IMR-90 (cell line): ENCODE results near the gene SPHK2. TPM values are rescaled to one million over a fixed set of nuclear protein-coding genes. Genes with fewer than 3 reads are reported as not detected.
A peak's percentile ranks its signal among the peaks of the same experiment; 100 is the strongest.

Source experiments
- ATAC-seq: fragments of 200-7000 bp; cut with Tn5 transposase; 2 replicates; pipeline ENCODE4 v1.9.1; 2020; ENCODE audit warnings: low read depth, mild to moderate bottlenecking, moderate library complexity
- BruUV-seq: library from RNA; stranded (reverse); fragments of 400-500 nt; replicated peaks from 2 replicates; lab custom pipeline; 2021; lab: Mats Ljungman, UMichigan
- CTCF ChIA-PET: fragments of 300-600 bp; formaldehyde crosslinking; extraction: SDS; loops from one replicate; lab custom pipeline; 2021; ENCODE audit warnings: antibody characterized with exemption; lab: Yijun Ruan, JAX
- POLR2A ChIA-PET: fragments of 300-600 bp; sonication (Branson Sonifier 250); formaldehyde crosslinking; loops from one replicate; lab custom pipeline; 2022; ENCODE audit warnings: antibody characterized with exemption; ENCODE audit not compliant: unreplicated experiment; lab: Charles Lee
- DNase-seq: peaks from one replicate; pipeline ENCODE4 v3.0.0; 2013
- H2AFZ ChIP-seq: replicated peaks from 2 replicates; pipeline ENCODE3; 2013; ENCODE audit warnings: low read length, mild to moderate bottlenecking; ENCODE audit not compliant: poor library complexity
- H2AK5ac ChIP-seq: 2 replicates; pipeline ENCODE4 v1.6.1; 2013; ENCODE audit warnings: low read depth, low read length, inconsistent platforms
- H2AK9ac ChIP-seq: replicated peaks from 2 replicates; pipeline ENCODE3; 2013; ENCODE audit warnings: mild to moderate bottlenecking, low read depth, low read length, moderate library complexity; ENCODE audit not compliant: poor library complexity
- H2BK120ac ChIP-seq: 2 replicates; pipeline ENCODE4 v1.6.1; 2013; ENCODE audit warnings: low read depth, low read length, inconsistent platforms
- H2BK15ac ChIP-seq: 3 replicates; pipeline ENCODE4 v1.6.1; 2013; ENCODE audit warnings: low read depth, low read length, inconsistent platforms
- H2BK20ac ChIP-seq: 2 replicates; pipeline ENCODE4 v1.6.1; 2013; ENCODE audit warnings: low read depth, mild to moderate bottlenecking, inconsistent platforms, low read length, moderate library complexity
- H2BK5ac ChIP-seq: 2 replicates; pipeline ENCODE4 v1.6.1; 2013; ENCODE audit warnings: mild to moderate bottlenecking, low read depth, low read length, inconsistent platforms; ENCODE audit not compliant: poor library complexity, severe bottlenecking
- H3K14ac ChIP-seq: replicated peaks from 2 replicates; pipeline ENCODE4 v1.6.1; 2013; ENCODE audit warnings: low read depth, low read length, inconsistent platforms
- H3K18ac ChIP-seq: 2 replicates; pipeline ENCODE4 v1.6.1; 2013; ENCODE audit warnings: low read depth, low read length, control low read depth
- H3K23ac ChIP-seq: 2 replicates; pipeline ENCODE4 v1.6.1; 2013; ENCODE audit warnings: low read depth, low read length, inconsistent platforms
- H3K27ac ChIP-seq: 2 replicates; pipeline ENCODE4 v1.5.1; 2013; ENCODE audit warnings: mild to moderate bottlenecking, control low read depth, low read length; ENCODE audit not compliant: insufficient read depth
- H3K27me3 ChIP-seq: 2 replicates; pipeline ENCODE4 v1.6.1; 2013; ENCODE audit warnings: low read length; ENCODE audit not compliant: control insufficient read depth, insufficient read depth
- H3K36me3 ChIP-seq: 2 replicates; pipeline ENCODE4 v1.6.1; 2013; ENCODE audit warnings: low read length, mixed read lengths; ENCODE audit not compliant: control insufficient read depth, insufficient read depth
- H3K4ac ChIP-seq: 2 replicates; pipeline ENCODE4 v1.6.1; 2013; ENCODE audit warnings: low read depth, low read length, inconsistent platforms
- H3K4me1 ChIP-seq: 2 replicates; pipeline ENCODE4 v1.6.1; 2013; ENCODE audit warnings: low read length, mixed read lengths; ENCODE audit not compliant: control insufficient read depth, insufficient read depth
- H3K4me2 ChIP-seq: 2 replicates; pipeline ENCODE4 v1.6.1; 2013; ENCODE audit warnings: low read depth, mild to moderate bottlenecking, control low read depth, low read length, moderate library complexity
- H3K4me3 ChIP-seq: 2 replicates; pipeline ENCODE4 v1.5.1; 2013; ENCODE audit warnings: low read depth, mild to moderate bottlenecking, control low read depth, low read length, moderate library complexity; ENCODE audit not compliant: insufficient read depth
- H3K56ac ChIP-seq: 2 replicates; pipeline ENCODE4 v1.6.1; 2013; ENCODE audit warnings: low read length, inconsistent platforms; ENCODE audit not compliant: insufficient read depth; ENCODE audit errors: extremely low read depth
- H3K79me1 ChIP-seq, 2 experiments: 2 replicates each; pipeline ENCODE4 v1.6.1; 2013; ENCODE audit warnings: low read length in 2 of 2, inconsistent platforms in 1 of 2, low read depth in 1 of 2
- H3K9ac ChIP-seq: 2 replicates; pipeline ENCODE4 v1.6.1; 2013; ENCODE audit warnings: low read depth, low read length, control low read depth
- H3K9me1 ChIP-seq: 2 replicates; pipeline ENCODE4 v1.6.1; 2013; ENCODE audit warnings: low read length, inconsistent platforms; ENCODE audit not compliant: insufficient read depth
- H3K9me3 ChIP-seq: 2 replicates; pipeline ENCODE4 v1.6.1; 2013; ENCODE audit warnings: low read length; ENCODE audit not compliant: control insufficient read depth, insufficient read depth
- H4K20me1 ChIP-seq: 2 replicates; pipeline ENCODE4 v1.6.1; 2013; ENCODE audit warnings: low read length, inconsistent platforms; ENCODE audit not compliant: insufficient read depth
- H4K5ac ChIP-seq: 2 replicates; pipeline ENCODE4 v1.6.1; 2013; ENCODE audit warnings: mild to moderate bottlenecking, low read depth, low read length, control low read depth
- H4K8ac ChIP-seq, 2 experiments: 2 replicates each; pipeline ENCODE4 v1.6.1; 2013; ENCODE audit warnings: low read depth in 2 of 2, low read length in 2 of 2, control low read depth in 1 of 2, inconsistent platforms in 1 of 2
- H4K91ac ChIP-seq: 2 replicates; pipeline ENCODE4 v1.6.1; 2013; ENCODE audit warnings: low read depth, low read length, inconsistent platforms; ENCODE audit not compliant: insufficient read depth
- BHLHE40 ChIP-seq: fragments of 150-350 bp; IDR thresholded peaks from 2 replicates; pipeline ENCODE4 v1.6.1; 2016; ENCODE audit warnings: mild to moderate bottlenecking, low read depth, low read length
- CEBPB ChIP-seq: IDR thresholded peaks from 2 replicates; pipeline ENCODE4 v1.6.1; 2012; ENCODE audit warnings: low read depth, low read length, improper control_type of control experiment
- MAFK ChIP-seq: IDR thresholded peaks from 2 replicates; pipeline ENCODE4 v1.6.1; 2012; ENCODE audit warnings: low read depth, low read length, improper control_type of control experiment
- MAZ ChIP-seq: IDR thresholded peaks from 2 replicates; pipeline ENCODE4 v1.6.1; 2012; ENCODE audit warnings: low read depth, mild to moderate bottlenecking, low read length, improper control_type of control experiment, moderate library complexity, borderline replicate concordance
- MXI1 ChIP-seq: IDR thresholded peaks from 2 replicates; pipeline ENCODE4 v1.6.1; 2012; ENCODE audit warnings: low read depth, mild to moderate bottlenecking, low read length, moderate library complexity, borderline replicate concordance
- POLR2A ChIP-seq: IDR thresholded peaks from 2 replicates; pipeline ENCODE4 v1.6.1; 2012; ENCODE audit warnings: mild to moderate bottlenecking, low read depth, low read length
- WGBS, 2 experiments: methylation state at CpG; one replicate each; pipeline versions ENCODE4 v1.1.5 to v1.1.7; 2013; ENCODE audit warnings: missing lambda C conversion rate in 2 of 2; ENCODE audit not compliant: insufficient read length in 1 of 2; ENCODE audit errors: extremely low coverage in 2 of 2; 5-methylcytosine and 5-hydroxymethylcytosine counted together
- dilution Hi-C: fragments of 300-500 bp; cut with HindIII; formaldehyde crosslinking; loops from one replicate; pipeline ENCODE4 v1.14.3; 2018; ENCODE audit warnings: low sequenced_read_pairs; ENCODE audit not compliant: unreplicated experiment
- in situ Hi-C: fragments of 300-500 bp; cut with MboI; formaldehyde crosslinking; loops from 3 replicates; pipeline ENCODE4 v1.14.3; 2019; ENCODE audit warnings: low sequenced_read_pairs, inconsistent platforms, mixed read lengths
- intact Hi-C: fragments of 100-400 bp; cut with micrococcal nuclease; formaldehyde crosslinking; loops from 2 replicates; pipeline ENCODE4 v1.10.0; 2022
- polyA plus RNA-seq, 3 experiments: library from polyadenylated mRNA; depleted of rRNA; stranded (reverse); fragments of >200 nt; gene quantifications; 2 replicates each; pipeline ENCODE4 v1.2.3, GENCODE V29; 2012; ENCODE audit warnings: low replicate concordance in 1 of 3
- total RNA-seq: library from RNA; depleted of rRNA; stranded (reverse); fragments of >200 nt; gene quantifications from 2 replicates; pipeline ENCODE4 v1.2.3, GENCODE V29; 2012
- TF ChIP-seq, protein P1 (sequence below): fragments of 150-350 bp; IDR thresholded peaks from 2 replicates; pipeline ENCODE4 v1.6.1; 2016; ENCODE audit warnings: low read depth, mild to moderate bottlenecking, low read length, moderate library complexity, borderline replicate concordance

The SPHK2 gene
- total and polyA plus RNA-seq, 2 of the 4 experiments (the other 2 are of a cell fraction): 1.6 to 9.9 TPM

DNA sequence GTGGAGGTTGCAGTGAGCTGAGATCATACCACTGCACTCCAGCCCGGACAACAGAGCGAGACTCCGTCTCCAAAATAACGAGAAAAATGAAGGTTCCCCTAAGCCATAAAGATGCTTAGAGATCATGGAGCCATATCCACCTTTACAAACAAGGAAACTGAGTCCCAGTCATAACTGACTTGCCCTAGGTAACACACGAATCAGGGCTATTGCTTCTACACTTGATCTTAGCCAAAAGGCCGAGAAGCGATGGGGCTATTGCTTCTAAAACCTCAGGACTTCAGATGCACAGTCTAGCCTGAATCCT, 14.7 kb downstream of the SPHK2 start:
- no TSS peak for BruUV-seq
- CTCF ChIA-PET: no interaction called here

More for the DNA sequence above, 14.7 kb downstream of the SPHK2 start:
- Histone ChIP-seq H4K91ac (peak overlapping the region; percentile 95), H4K20me1 (peaks cover 4% of the 10 kb centered on the region; the same call in 1 of the 2 replicates), H3K9ac (peak overlapping the region; percentile 71), H3K9me3 (no peaks in the 10 kb centered on the region), H2BK120ac (peak overlapping the region; percentile 97), H3K79me1 (peaks cover 0 to 18% of the 10 kb centered on the region in 2 experiments; a peak in 3 of 4 replicates), H3K27ac (peak overlapping the region; percentile 83), H3K4me3 (peak overlapping the region; percentile 14; the same call in 1 of the 2 replicates), H2BK15ac (peak overlapping the region; percentile 96), H2AK5ac (peak overlapping the region; percentile 98), H3K4me2 (peak overlapping the region; percentile 67), H3K23ac (peak overlapping the region; percentile 61), H4K5ac (peak overlapping the region; percentile 95), H2BK20ac (peak overlapping the region; percentile 99), H3K18ac (peak overlapping the region; percentile 92), H3K4me1 (peaks cover 43% of the 10 kb centered on the region), H3K14ac (peak overlapping the region; percentile 95), H3K4ac (peak overlapping the region; percentile 96), H3K56ac (peak overlapping the region; percentile 63), H3K36me3 (no peaks in the 10 kb centered on the region; the same call in 1 of the 2 replicates), H2AK9ac (peak overlapping the region; percentile 88), H2AFZ (peak overlapping the region; percentile 91), H2BK5ac (peak overlapping the region; percentile 91), H4K8ac (peak overlapping the region; percentile 92 to 99), H3K9me1 (peaks cover 28% of the 10 kb centered on the region), H3K27me3 (no peaks in the 10 kb centered on the region)
- dilution Hi-C loops: no loop called here
- in situ Hi-C loops: no loop called here
- WGBS, 2 experiments: no CpG with 5 or more reads among the region's 7 CpGs
- POLR2A ChIA-PET: interaction anchor here (0.7 kb wide), 1 partner anchor 15 kb away, joined by 3 read pairs; no protein-coding TSS in a partner anchor
- DNase-seq (no peak), ATAC-seq (no peak)
- intact Hi-C loops: no loop called here
- TF ChIP-seq MAZ (no peak), CEBPB (no peak), POLR2A (no peak), MXI1 (no peak), MAFK (no peak), BHLHE40 (no peak)
- TF ChIP-seq, protein P1, sequence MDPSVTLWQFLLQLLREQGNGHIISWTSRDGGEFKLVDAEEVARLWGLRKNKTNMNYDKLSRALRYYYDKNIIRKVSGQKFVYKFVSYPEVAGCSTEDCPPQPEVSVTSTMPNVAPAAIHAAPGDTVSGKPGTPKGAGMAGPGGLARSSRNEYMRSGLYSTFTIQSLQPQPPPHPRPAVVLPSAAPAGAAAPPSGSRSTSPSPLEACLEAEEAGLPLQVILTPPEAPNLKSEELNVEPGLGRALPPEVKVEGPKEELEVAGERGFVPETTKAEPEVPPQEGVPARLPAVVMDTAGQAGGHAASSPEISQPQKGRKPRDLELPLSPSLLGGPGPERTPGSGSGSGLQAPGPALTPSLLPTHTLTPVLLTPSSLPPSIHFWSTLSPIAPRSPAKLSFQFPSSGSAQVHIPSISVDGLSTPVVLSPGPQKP: no peak
